Spleen (tissue), 7 donors: ENCODE results near the gene FOXE1.

Experiments used
- CTCF ChIP-seq, 11 experiments: fragments of 200-600 bp in 7 of 11; fragments of 450-650 bp in 4 of 11; sonication (generic) in 4 of 11; IDR thresholded peaks in 8 of 11; conservative IDR thresholded peaks in 3 of 11; 1 replicate in 7 of 11; 2 replicates in 4 of 11; pipeline versions ENCODE4 v1.4.0 to v1.8.0; 2016 to 2021; ENCODE audit warnings: antibody characterized with exemption in 11 of 11, inconsistent platforms in 4 of 11, mild to moderate bottlenecking in 1 of 11
- POLR2A ChIP-seq, 3 donors: fragments of 450-650 bp; IDR thresholded peaks; one replicate each; pipeline ENCODE4 v1.5.1; 2017; ENCODE audit warnings: antibody characterized with exemption in 3 of 3, mild to moderate bottlenecking in 1 of 3
- donor health status: DM: no; HTN: no; CAD: no; lungs with moderate emphysema.
- donor health status: DM: no; HTN: no; CAD: no.
- donor health status: DM: no; HTN: no; CAD: no.

DNA sequence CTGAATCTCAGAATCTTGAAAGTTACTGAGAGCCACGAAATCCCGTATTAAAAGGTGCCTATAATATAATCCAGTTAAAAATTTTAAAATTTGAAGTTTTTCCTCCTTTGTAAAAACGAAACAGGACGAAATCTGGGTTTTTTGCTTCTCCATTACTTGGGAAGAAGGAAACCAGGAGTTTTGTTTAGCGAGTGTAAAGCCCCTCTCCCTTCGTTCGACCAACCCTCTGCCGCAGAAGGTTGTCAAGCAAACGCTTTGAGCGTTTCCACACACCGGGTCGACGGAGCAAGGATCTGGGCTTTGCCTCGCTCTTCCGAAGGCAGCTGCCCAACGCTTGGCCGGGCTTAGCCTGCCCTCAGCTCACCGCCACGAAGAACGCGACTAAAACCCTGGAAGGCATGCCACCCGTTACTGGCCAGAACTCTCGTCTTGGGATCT lies 1.6 kb upstream of the FOXE1 start:
- TF ChIP-seq POLR2A (IDR thresholded peaks at IDR 0.05) (no peak), CTCF (IDR thresholded peaks at IDR 0.05 in 8 of 11, conservative IDR thresholded peaks at IDR 0.05 in 3 of 11) (no peak)
